NCI-H1417 (cell line): ENCODE results near the gene NEU4.
A peak's percentile ranks its signal among the peaks of the same experiment; 100 is the strongest.

Experiments used
- DNase-seq, 3 experiments: peaks; one replicate each; lab custom pipeline; 2025; lab: John Stamatoyannopoulos, UW

The NEU4 gene

GRCh38 chr2:241835611-241836010 is 26.6 kb downstream of the NEU4 start:
- no peak for DNase-seq

DNA sequence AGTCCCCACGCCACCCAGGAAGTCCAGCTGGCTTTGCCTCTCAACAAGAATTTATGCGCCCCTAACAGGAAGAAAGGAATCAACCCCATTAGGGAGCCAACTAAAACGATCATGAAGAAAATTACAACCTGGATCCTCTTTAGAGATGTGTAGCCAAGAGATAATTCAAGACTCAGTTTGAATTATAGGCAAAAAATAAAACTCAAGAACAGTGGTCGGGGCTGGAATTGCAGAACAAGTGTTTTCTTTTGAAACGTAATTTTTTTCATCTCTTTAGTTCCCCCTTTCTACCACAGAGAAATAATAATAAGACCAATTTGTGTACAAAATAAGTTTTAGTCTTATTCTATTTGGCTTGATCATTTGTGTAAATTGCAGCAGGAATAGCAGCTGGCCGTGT is 27.3 kb downstream of the NEU4 start:
- no peak for DNase-seq

DNA sequence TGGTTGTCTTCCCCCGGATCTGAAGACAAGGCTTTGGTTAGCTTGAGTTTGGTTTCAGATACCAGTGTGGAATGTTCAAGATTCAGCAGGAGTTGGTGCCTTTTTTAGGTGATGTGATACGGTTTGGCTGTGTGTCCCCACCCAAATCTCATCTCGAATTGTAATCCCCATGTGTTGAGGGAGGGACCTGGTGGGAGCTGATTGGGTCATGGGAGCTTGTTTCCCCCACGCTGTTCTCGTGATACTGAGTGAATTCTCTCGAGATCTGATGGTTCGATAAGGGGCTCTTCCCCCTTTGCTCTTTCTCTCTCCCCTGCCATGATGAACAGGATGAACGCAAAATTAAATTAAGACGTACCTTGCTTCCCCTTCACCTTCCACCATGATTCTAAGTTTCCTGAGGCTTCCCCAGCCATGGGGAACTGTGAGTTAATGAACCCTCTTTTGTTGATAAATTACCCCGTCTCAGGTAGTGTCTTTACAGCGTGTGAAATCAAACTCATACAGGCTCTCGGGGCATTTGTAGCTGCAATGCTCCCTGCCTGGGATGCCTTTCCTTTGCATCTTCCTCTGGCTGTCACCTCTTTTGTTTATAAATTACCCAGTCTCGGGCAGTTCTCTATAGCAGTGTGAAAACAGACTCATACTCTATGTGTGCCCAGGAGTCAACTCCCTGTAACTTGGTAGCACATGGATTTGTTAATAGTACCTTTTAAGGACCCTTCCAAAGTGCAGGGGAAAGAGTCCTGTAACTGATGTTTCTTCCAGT is 28.4 kb downstream of the NEU4 start:
- DNase-seq = no peak

DNA sequence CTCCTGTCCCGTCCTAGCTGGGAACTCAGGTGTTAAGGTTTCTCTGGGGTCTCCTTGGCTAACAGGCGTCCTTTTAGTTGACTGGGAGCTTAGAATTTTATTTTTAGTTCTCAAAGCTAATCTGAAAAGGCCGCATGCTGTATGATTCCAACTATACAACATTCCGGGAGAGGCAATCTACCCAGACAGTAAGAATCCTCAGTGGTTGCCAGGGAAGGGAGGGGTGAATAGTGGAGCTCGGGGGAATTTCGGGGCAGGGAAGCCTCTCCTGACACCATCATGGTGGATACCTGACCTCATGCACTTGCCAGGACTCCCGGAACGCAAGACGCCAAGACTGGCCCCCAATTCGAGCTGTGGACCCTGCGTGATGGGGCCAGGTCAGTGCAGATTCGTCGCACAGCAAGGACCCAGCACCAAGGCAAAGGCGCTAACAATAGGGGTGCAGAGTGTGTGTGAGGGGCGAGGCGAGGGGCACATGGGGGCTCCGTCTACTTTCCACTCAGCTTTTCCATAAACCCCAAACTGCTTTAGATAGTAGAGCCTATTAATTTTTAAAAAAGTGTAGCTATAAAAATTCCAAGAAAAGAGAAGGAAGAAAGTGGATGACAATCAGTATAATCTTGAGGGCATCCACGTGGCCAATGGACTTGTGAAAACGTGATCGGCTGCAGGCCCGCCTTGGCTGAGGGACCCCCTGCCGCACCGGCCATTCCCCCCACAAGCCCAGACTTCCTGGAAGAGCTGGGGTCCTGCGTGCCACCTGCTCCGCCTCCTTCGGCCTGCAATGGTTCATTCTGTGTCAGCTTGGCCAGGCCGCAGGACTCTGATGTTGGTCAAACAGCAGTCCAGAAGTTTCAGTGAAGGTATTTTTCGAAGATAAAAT is 32.4 kb downstream of the NEU4 start:
- DNase-seq = no peak

- no peak for DNase-seq
Observed at GRCh38 chr2:241842067-241842415, 33.0 kb downstream of the NEU4 start.

- DNase-seq = no peak
Observed at GRCh38 chr2:241842620-241843211, 33.7 kb downstream of the NEU4 start.

DNA sequence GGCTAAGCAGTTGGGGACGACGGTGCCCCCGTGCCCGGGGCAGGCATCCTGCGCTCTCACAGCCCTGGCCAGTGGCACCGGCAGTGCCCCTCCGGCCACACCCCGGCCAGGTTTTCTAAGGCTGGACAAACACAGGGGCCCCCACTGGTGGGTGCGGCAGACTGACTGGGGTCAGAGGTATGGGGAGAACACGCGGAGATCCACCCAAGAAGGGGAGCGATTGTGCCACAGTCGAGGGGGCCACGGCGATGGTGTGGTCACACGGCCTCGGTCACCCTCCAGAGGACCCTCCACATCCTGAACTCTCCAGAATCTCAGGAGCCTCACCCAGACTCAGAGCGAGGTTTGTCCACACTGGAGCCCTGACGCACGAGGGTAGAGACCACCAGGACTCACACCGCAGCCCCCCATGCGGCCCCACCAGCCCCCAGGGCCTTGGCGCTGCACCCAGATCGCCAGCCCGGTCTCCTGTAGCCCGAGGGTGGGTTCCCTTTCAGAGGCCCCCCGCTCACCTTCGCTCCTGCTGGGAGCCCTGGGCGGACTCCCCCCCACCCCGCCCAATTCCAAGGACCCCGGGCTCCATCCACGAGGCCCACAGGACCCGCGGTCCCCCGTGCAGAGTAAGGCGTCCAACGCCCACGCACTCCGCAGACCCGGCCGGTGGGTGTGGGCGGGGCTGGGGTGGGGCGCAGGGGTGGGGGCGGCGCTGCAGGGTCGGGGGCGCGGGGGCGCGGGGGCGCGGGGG is 34.5 kb downstream of the NEU4 start:
- DNase-seq = no peak

DNA sequence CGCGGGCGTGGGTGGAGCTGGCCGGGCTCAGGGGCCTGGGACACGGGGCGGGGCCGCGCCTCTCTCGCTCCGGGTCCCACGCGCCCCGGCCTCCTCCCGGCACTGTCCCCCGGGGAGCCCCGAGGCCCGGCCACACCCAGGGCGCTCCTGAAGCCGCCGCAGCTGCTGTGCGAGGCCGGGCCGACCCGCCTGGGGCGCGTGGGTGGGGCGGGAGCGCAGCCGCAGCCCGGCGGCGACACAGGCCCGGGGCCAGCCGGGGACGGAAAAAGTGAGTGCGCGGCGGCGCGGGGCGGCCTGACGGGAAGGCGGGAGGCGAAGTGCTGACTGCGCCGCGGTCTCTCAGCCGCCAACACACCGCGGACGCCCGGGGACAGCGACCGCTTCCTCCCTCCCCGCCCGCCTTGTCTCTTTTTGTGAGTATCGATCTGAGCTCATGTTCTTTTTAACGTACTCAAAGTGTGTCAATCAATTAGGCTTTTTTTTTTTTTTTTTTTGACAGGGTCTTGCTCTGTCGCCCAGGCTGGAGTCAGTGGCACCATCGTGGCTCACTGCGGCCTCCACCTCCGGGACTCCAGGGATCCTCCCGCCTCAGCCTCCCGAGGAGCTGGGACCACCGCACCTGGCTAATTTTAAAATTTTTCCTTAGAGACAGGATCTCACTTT is 35.2 kb downstream of the NEU4 start:
- DNase-seq = peak in 2 of 3 experiments; percentile 48 to 51

DNA sequence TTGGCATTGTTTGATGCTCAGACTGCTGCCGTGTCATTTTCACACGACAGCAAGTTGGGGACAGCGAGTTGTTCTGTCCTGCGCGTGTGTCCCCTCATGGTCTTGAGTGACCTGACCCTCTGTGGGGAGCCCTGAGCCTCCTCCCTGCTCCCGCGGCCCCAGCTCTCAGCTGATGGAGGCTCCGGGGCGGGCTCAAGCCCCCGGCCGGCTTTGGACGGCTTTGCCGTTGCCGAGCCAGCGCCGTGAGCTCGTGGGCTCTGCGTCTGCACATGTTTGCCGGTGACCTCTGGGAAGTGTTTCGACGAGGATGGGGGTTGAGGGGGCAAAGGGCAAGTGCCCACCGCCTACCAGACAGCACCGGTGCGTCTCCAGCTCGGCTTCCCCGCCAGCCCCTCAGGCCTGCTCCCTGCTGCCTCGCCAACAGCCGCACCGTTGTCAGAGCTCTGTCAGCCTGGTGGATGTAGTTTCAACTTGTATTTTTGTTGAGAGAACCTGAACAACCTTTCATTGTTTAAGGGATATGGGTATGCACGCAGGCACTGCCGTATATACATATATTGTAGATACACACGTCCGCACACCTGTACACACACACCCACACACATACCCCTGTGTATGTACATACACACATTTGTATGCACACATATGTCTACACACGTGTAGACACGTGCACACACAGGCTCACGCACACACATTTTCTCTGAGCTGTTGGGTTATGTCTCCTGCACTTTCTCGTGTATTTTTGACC is 36.0 kb downstream of the NEU4 start:
- DNase-seq = no peak

DNA sequence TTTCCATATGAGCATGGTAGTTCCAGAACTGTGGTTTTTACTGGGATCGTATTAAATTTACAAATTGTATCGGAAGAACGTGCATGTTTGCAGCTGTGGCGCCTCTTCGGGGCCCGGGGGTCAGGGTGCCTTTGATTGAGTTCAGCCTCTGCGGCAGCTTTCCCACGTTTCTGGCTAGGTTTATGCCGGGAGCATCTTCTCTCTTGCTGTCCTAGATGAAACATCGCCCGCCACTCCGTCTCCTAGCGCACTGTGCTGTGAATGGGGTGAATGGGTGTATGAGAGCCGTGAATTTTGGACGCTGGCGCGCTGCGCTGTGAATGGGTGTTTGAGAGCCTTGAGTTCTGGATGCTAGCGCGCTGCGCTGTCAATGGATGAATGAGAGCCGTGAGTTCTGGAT is 37.4 kb downstream of the NEU4 start:
- DNase-seq = no peak

- DNase-seq = no peak
Observed at GRCh38 chr2:241848761-241849615, 40.0 kb downstream of the NEU4 start.

- no peak for DNase-seq
Observed at GRCh38 chr2:241849616-241850543, 40.9 kb downstream of the NEU4 start.

DNA sequence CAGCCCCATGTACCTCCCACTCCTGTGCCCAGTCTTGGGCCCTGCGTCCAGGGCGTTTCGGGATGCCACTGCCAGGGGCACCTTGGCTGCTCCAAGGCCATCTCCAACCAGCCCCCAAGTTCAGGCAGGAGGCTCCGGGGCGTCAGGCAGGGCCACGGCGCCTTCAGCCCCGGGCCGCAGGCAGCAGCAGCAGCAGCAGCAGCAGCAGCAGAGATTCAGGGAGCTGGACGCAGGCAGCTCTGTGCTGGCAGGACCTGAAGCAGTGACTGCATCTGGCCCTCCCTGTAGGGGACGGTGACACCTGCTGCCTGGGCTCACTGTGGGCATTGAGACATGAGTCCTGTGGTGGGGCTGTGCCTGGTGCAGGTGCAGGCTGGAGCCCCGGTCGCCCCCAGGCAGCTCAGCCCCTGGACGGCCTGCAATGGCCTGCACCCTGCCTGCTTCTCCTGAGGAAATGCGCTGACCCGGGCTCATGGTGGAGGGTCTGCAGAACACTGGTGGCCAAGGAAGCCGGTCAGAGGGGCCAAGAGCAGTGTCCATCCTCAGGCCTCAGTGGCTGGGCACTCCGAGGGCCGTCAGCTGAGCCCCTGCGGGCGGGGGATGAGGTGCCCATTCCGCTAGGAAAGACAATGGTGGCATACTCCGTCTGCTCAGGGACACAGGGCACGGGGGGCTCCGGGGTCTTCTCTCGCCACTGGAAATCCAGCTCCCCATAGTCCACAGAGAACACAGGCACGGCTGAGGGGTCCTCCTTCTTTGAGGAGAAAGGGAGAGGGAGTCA is 41.7 kb downstream of the NEU4 start:
- DNase-seq = no peak

- DNase-seq = no peak
Observed at GRCh38 chr2:241851325-241852115, 42.5 kb downstream of the NEU4 start.

DNA sequence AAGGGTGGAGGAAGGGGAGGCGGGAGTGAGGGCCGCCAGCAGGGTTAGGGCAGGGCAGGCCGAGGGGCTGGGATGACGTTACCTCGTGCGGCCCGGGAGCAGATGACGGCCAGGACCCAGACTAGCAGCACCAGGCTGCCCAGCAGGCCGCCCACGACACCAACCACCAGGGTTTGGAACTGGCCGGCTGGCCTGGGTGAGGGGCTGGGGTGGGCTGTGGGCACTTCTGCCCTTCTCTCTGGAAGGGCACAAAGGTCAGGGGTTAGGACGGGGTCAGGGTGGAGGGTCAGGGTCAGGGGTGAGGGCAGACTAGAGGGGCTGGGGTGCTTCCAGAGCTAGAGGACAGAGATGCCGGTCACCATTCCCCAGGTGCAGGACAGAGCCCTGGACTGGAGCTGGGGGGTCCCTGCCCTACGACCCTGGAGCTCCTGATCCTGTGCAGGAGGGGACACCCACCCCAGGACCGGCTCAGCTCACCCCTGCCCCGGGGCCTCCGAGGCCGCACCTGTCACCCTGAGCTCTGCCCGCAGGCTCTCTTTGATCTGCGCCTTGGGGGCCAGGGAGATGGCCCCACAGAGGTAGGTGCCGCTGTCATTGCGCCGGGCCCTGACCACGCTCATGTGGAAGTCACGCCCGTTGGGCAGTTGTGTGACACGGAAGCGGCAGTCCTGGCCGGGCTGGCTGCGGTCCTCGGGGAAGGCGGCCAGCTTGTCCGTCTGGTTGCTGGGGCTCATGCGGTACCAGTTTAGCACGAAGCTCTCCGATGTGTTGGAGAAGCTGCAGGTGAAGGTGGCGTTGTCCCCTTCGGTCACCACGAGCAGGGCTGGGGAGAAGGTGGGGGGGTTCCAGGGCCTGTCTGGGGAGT is 43.4 kb downstream of the NEU4 start:
- DNase-seq = no peak

- no peak for DNase-seq
Observed at GRCh38 chr2:241852981-241853631, 44.1 kb downstream of the NEU4 start.
